HG03196 (cell line): Measurements from ENCODE around the gene NSG2.

Experiments used
- ATAC-seq: cut with Tn5 transposase; IDR thresholded peaks from one replicate; pipeline ENCODE4 v1.9.1; 2021; ENCODE audit not compliant: unreplicated experiment

NSG2 gene

DNA sequence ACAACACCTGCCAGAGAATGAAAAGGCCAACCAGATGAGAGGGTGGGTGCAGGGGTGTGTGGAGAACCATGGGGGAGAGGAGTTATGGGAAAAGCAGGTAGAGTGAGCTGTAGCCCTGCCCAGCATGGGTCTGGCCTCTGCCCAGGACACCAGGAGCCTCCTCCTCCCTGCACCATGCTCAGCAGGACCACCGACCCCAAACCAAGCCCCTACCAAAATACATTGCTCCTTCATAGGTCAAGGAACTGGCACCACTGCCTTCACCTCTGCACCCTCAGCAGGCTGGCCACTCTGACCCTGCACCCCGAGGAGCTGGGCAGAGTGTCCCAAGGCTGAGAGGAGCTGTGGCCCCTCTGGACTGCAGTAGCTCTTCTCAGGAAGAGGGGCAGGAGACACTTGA lies 102.0 kb downstream of the NSG2 start:
- no peak for ATAC-seq

GRCh38 chr5:174148721-174149120 lies 103.2 kb downstream of the NSG2 start:
- no peak for ATAC-seq

DNA sequence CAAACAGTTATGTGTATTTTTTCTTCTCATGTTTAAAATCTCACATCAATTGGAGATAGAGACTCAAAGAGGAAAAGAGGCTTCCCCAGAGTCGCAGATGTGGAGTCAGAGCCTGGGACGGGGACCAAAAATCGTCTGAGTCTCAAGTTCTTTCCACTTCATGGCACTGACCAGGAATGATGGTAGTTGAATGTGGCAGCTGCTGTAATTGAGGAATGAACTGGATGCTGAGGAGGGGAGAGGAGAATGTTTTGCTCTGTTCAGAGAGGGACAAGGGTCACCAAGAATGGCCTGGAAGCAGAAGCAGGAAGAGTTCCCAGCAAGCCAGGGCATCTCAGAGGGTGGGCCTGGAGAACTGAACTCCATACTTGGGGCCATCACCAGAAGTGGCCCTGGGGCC lies 103.9 kb downstream of the NSG2 start:
- no peak for ATAC-seq

- no peak for ATAC-seq
Measured at GRCh38 chr5:174149989-174150388, 104.5 kb downstream of the NSG2 start.

DNA sequence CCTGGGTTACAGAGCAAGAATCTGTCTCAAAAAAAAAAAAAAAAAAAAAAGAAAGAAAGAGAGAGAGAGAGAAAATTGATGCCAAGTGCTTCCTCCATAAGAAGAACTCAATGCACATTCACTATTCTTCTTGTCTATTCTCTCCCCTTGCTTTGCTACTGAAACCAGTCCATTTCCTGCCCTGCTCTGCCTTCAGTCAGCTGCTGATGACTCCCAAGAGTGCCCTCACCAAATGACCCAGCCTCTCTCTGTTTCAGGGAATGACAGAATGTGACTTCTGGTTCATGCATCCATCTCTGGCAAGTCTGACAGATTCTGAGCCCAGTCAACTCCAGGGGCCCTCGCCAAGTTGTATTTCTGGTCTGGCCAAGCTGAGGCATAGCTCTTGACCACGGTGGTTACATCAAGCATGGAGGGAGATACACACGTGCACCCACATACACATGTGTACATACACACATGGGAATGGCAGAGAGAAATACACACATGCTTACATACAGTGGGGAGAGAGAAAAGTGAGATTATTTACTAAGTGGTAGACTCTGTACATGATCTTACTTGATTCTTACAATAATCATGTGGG lies 106.2 kb downstream of the NSG2 start:
- no peak for ATAC-seq

DNA sequence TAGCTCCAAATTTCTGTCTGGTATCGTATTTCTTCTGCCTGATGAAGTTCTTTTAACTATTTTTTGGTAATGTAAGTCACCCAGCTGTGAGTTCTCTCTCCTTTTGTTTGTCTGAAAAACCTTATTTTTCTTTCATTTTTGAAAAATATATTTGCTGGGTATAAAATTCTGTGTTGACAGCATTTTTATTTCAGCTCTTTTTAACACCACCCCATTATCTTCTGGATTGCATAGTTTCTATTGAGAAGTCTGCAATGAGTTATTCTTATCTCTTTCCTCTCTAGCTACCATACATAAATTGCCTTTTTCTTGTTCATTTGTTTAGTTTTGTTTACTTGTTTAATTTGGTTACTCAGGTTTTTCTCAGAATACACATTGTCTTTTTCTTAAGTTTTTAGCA lies 109.1 kb downstream of the NSG2 start:
- no peak for ATAC-seq

GRCh38 chr5:174155281-174155680 lies 109.8 kb downstream of the NSG2 start:
- no peak for ATAC-seq

- ATAC-seq = no peak
Measured at GRCh38 chr5:174155706-174156105, 110.2 kb downstream of the NSG2 start.

DNA sequence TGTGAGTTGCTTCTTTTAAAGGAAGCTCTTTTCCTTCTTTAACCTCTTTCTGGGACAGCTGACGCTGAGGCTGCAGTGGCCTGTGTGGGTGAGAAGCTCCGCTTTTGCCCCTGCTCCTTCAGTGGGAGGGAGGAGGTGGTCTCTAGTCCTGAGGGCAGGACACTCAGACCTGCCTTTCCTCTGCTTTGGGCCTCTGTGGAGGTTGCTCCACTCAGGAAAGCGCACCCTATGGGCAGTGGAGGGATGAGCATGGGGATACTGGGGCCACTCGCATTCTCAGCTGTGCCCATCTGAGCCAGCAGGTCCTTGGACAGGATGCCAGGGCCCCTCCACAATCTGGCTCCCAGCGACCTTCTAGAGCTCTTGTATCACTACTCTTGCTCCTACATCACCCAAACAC lies 111.5 kb downstream of the NSG2 start:
- no peak for ATAC-seq
